Activated naive CD4-positive, alpha-beta T cell treated with anti-CD3 and anti-CD28 coated beads, Interleukin-2, amount 50 U/mL, for 24 hours (primary cell): Measurements from ENCODE around the gene TMEM250.

ENCODE experiments used
- H3K27ac Mint-ChIP-seq: one replicate; pipeline ENCODE4 v1.8.0; 2021; ENCODE audit warnings: mild to moderate bottlenecking, mixed read lengths
- H3K27me3 Mint-ChIP-seq: one replicate; pipeline ENCODE4 v1.8.0; 2021; ENCODE audit warnings: mixed read lengths
- H3K36me3 Mint-ChIP-seq: one replicate; pipeline ENCODE4 v1.8.0; 2021; ENCODE audit warnings: mixed read lengths
- H3K4me1 Mint-ChIP-seq: one replicate; pipeline ENCODE4 v1.8.0; 2021; ENCODE audit warnings: mixed read lengths
- H3K4me3 Mint-ChIP-seq: one replicate; pipeline ENCODE4 v1.8.0; 2021; ENCODE audit warnings: mild to moderate bottlenecking, mixed read lengths
- H3K9me3 Mint-ChIP-seq: one replicate; pipeline ENCODE4 v1.8.0; 2021; ENCODE audit warnings: mixed read lengths

TMEM250 gene

DNA sequence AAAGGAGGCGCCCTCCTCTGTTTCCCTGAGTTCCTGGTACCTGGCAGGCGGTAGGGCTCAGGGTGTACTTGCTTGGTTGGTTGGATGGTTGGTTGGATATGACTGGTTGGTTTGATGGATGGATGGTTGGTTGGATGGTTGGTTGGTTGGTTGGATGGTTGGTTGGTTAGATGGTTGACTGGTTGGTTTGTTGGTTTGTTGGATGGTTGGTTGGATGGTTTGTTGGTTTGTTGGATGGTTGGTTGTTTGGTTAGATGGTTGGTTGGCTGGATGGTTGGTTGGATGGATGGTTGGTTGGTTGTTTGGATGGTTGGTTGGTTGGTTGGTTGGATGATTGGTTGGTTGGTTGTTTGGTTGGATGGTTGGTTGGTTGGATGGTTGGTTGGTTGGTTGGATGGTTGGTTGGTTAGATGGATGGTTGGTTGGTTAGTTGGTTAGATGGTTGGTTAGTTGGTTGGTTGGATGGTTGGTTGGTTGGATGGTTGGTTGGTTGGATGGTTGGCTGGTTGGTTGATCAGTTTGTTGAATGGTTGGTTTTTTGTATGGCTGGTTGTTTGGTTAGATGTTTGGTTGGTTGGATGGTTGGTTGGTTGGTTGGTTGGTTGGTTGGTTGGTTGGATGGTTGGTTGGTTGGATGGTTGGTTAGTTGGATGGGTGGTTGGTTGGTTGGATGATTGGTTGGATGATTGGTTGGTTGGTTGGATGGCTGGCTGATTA is 6.5 kb upstream of the TMEM250 start:
- Mint-ChIP-seq H3K27ac (no peak overlapping the region), H3K9me3 (no peaks in the 10 kb centered on the region), H3K4me3 (no peak overlapping the region), H3K27me3 (peaks cover 1% of the 10 kb centered on the region), H3K36me3 (no peaks in the 10 kb centered on the region), H3K4me1 (no peaks in the 10 kb centered on the region)

DNA sequence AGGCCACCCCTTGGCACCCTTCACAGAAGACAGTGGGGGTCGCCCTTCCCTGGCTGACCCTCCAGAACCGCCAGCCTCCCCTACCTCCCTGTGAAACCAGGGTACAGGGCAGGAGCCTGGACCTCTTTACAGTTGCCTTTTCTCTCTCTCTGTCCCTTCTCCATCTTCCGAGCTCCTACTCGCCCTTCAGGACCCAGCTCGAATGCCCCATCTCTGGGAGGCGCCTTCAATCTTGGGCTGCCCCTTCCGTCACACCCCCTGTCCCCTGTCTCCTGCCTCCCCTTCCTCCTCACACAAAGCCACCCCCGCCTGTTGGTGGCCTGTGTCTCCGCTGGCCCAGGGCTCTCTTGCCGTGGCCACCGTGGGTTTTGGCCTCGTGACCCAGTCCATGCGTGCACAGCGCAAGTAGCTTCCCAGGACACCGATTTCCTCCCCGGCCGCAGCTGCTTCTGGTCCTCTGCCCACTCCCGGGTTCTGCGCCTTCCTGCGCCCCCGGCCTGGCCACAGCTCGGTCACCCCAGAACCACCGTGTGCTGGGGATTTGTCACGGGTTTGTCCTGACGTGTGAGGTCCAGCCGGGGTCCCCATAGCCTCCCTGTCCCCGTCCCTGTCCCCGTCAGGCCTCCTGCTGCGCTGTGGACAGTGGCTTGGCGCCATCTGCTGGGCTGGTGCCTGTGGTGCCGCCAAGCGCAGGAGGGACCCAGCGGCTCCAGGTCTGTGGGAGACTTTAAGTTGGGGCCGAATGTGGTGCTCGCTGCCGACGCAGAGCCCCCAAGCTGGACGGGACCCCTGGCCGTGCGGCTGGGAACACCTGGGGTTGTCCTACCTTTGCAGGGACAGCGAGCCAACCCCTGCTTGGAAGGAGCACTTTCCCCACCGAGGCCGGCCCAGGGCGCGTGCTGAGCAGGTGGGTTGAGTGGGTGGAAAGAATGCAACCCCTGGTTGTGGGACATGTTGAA is 4.0 kb upstream of the TMEM250 start:
- Mint-ChIP-seq H3K27me3 (peaks cover 1% of the 10 kb centered on the region), H3K27ac (no peak overlapping the region), H3K9me3 (no peaks in the 10 kb centered on the region), H3K36me3 (no peaks in the 10 kb centered on the region), H3K4me3 (no peak overlapping the region), H3K4me1 (no peaks in the 10 kb centered on the region)

DNA sequence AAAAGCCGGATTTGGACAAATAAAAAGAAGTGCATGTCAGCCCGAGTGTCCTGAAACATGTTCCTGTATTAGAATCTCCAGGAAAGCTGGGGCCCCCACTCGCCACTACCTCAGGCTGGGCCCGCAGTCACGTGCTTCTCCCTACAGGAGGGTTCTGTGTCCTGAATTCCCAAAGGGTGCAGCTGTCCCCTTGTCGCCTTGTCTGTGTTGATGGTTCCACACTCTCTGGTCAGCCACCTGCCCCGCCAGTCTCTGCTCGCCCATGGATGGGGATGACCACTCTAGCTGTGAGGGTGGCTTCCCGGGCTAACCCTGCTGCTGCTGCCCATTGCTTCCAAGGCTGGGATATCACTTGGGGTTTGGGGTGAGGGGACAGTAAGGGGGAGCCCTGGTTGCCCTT is 3.1 kb upstream of the TMEM250 start:
- H3K4me3 Mint-ChIP-seq = peak overlapping the region; percentile 30
- H3K4me1 Mint-ChIP-seq = no peaks in the 10 kb centered on the region
- peaks cover 1% of the 10 kb centered on the region for H3K27me3 Mint-ChIP-seq
- no peaks in the 10 kb centered on the region for H3K36me3 Mint-ChIP-seq
- no peaks in the 10 kb centered on the region for H3K9me3 Mint-ChIP-seq
- H3K27ac Mint-ChIP-seq = no peak overlapping the region

DNA sequence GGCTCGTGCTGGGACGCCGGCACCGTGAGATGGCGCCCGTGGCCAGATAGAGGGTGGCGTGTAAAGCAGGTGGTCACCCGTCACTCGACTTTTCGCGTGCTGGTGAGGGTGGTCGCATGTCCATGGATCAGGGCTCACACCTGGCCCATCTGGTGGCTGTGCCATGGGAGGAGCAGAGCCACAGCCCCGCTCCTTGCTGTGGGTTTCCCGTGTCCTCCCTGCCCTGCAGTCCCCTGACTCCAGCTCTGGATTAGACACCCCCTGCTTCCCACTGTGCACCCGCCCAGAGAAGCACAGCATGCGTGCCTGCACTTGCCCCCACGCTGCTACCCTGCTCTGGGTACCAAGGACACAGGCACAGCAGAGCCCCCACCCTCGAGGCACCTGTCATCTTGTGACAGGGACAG is 1.8 kb upstream of the TMEM250 start:
- Mint-ChIP-seq H3K4me3 (no peak overlapping the region), H3K4me1 (no peaks in the 10 kb centered on the region), H3K27ac (no peak overlapping the region), H3K36me3 (no peaks in the 10 kb centered on the region), H3K9me3 (no peaks in the 10 kb centered on the region), H3K27me3 (no peaks in the 10 kb centered on the region)

DNA sequence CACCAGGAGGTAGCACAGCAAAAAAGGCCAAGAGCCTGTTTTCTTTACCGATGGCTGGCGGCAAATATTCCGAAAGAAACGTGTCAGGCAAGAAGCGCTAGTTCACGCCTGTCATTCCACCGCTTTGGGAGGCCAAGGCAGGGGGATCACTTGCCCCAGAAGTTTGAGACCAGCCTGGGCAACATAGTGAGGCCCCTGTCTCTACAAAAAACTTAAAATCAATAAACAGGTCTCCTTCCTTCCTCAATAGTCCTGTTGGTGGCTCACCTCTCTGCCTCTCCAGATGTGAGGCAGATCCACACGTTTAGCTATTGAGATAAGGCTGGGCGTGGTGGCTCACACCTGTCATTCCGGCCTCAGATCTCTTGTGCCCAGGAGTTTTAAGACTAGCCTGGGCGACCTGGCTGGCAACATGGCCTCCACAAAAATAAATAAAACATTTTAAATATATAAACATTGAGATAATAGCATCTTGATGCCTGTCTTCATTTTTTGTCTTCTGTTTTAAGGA is 1.3 kb upstream of the TMEM250 start:
- Mint-ChIP-seq H3K27me3 (no peaks in the 10 kb centered on the region), H3K36me3 (no peaks in the 10 kb centered on the region), H3K4me3 (peak overlapping the region; percentile 62), H3K4me1 (peaks cover 1% of the 10 kb centered on the region), H3K27ac (no peak overlapping the region), H3K9me3 (no peaks in the 10 kb centered on the region)

DNA sequence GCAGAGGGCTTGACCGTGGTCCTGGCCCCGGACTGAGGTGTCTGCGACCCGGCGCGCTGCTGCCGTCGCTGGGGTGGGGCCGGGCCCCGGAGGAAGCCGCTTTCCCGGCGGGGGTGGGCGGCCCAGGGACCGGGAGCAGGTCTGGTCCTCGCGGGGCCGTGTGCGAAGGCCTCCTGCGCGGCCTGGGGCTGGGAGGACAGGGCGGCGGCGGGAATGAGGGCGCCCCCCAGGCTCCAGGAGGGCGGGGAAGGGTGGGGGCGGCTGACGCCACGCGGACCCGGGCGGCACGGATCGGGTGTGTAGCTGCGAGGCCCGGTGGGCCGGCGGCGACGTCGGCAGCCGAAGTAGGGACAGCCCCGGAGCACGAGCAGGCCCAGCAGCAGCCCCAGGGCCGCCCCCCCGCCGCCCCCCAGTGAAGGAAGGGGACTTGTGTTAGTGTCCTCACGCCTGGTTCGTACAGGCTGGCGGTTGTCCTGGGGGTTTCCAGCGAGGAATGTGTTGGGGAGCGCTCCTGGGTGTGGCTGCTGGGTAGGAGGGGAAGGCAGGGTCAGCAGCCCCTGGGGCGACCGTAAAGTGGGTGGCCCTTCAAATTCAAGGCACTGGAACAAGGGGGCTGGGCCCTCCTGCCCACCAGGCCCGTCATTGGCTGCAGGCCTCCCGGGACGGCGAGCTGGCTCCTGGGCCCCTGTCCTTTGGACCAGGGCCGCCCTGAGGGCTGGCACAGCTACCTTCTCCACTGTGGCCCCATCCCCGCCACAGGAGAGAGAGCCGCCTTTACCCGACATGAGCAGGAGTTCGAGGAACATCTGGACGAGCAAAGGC is 597 bp upstream of the TMEM250 start:
- no peaks in the 10 kb centered on the region for H3K36me3 Mint-ChIP-seq
- H3K27me3 Mint-ChIP-seq = no peaks in the 10 kb centered on the region
- H3K9me3 Mint-ChIP-seq = no peaks in the 10 kb centered on the region
- peak overlapping the region; percentile 81 for H3K4me3 Mint-ChIP-seq
- H3K4me1 Mint-ChIP-seq = peaks cover 8% of the 10 kb centered on the region
- H3K27ac Mint-ChIP-seq = peak overlapping the region; percentile 79

DNA sequence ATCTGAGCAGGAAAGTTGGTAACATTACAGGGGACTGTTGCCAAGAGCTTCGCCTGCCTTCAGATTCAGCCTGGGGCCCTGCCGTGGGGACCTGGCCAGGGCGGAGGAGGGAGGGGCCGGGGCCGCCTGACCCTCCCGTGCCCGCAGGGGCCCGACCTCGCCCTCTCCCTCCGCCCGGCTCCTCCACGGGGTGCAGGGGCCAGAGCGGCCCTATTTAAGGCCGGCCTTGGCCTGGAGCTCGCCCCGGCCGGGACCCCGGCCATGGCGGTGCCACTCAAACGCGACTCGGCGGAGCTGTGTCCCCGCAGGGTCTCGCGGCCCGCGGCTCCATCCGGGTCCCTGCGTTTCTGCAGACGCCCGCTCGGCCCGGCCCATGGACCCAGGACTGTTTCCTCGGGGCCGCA is 757 bp downstream of the TMEM250 start:
- Mint-ChIP-seq H3K9me3 (no peaks in the 10 kb centered on the region), H3K4me3 (peak overlapping the region; percentile 89), H3K27me3 (no peaks in the 10 kb centered on the region), H3K4me1 (peaks cover 20% of the 10 kb centered on the region), H3K27ac (peak overlapping the region; percentile 88), H3K36me3 (no peaks in the 10 kb centered on the region)

DNA sequence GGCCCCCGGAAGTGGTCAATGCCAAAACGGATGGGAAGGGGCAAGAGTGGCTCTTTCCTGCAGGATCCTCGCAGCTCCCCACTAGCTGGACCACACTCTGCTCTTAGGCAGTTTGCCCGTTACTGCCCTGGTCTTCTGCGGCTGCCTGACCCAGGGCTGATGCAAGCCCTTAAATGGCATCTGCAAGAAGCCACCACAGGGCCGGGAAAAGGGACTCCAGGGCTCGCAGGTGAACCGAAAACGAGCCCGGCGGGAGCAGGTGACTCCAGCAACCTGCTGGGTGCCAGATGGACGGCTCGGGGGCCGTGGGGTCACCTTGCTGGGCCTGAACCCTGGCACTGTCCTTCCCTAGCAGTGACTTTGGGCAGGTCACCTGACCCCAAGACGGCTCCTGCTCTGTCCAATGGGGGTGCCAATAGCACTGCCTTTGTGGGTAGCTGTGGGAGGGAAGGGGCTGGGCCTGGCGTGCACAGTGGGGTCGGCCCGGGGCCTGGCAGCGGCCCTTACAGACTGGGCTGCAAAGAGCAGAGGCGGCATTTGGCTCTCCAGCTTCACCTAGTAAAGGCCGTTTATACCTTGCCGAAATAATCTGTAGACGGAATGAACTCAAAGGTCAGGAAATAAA is 1.3 kb downstream of the TMEM250 start:
- H3K9me3 Mint-ChIP-seq = no peaks in the 10 kb centered on the region
- peaks cover 24% of the 10 kb centered on the region for H3K4me1 Mint-ChIP-seq
- peak overlapping the region; percentile 89 for H3K4me3 Mint-ChIP-seq
- H3K27me3 Mint-ChIP-seq = no peaks in the 10 kb centered on the region
- peak overlapping the region; percentile 88 for H3K27ac Mint-ChIP-seq
- H3K36me3 Mint-ChIP-seq = no peaks in the 10 kb centered on the region

DNA sequence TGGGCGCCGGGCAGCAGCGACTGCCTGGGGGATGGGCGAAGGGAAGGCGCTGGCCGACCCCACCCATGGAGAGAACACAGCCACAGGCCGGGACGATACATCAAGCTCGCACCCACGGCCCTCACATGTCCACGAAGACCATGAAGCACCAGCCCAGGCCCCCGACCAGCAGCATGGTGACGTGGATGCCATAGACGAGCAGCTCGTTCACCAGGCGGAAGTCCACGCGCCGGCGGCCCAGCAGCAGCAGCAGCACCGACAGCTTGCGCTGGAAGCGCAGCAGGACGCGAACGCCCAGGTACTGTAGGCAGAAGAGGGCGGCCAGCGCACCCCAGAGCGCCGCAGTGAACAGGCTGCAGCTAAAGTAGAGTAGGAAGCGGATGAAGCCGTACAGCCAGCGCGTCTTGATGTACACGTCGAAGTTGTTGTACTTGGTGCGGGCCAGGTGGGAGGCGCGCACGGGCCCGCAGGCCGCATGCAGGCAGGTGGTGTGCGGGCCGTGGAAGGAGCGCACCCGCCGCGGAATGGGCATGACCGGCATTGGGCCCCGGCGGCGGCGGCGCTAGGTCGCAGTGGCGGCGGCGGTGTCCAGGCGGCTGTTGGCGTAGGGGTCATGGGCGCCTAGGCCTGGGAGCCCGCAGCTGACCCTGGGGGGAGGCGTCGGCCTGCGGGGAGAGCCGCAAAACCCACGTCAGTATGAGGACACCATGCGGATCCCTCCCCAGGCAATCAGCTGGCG is 2.1 kb downstream of the TMEM250 start:
- Mint-ChIP-seq H3K4me3 (no peak overlapping the region), H3K9me3 (no peaks in the 10 kb centered on the region), H3K27ac (no peak overlapping the region), H3K4me1 (peaks cover 32% of the 10 kb centered on the region), H3K27me3 (no peaks in the 10 kb centered on the region), H3K36me3 (no peaks in the 10 kb centered on the region)

DNA sequence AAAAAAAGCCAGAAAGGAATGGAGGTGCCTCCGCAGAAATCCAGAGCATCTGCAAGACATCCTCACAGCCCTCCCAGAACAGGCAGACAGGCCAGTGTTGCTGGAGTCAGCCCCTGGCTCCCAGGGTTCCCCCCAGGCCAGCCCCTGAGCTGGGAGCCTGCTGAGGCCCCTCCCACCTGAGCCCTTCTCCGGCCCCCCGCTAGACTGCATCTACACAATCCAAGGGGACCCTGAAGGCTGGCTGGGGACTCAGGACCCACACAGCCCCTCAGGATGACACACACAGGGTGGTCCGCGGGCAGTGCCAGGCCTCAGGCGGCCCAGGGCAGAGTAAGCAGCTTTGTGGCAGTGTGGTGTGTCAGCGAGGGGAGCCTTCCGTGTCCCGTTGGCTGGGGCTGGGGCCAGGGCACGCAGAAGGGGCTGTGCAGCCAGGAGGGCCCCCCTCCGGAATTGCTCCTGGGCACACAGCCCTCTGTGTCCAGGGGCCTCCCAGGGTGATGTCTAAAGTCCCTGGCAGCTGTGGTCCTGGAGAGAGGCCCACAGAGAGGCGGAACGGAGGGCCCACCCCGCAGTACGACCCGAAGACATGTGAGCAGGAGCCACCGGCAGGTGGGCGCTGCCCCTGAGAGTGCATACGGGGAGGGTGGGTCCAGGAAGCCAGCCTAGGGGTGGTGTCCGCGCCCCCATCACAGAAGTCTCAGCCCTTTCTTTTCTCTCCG is 2.9 kb downstream of the TMEM250 start:
- no peak overlapping the region for H3K27ac Mint-ChIP-seq
- H3K9me3 Mint-ChIP-seq = no peaks in the 10 kb centered on the region
- no peaks in the 10 kb centered on the region for H3K27me3 Mint-ChIP-seq
- H3K4me3 Mint-ChIP-seq = no peak overlapping the region
- H3K4me1 Mint-ChIP-seq = peaks cover 37% of the 10 kb centered on the region
- H3K36me3 Mint-ChIP-seq = no peaks in the 10 kb centered on the region

DNA sequence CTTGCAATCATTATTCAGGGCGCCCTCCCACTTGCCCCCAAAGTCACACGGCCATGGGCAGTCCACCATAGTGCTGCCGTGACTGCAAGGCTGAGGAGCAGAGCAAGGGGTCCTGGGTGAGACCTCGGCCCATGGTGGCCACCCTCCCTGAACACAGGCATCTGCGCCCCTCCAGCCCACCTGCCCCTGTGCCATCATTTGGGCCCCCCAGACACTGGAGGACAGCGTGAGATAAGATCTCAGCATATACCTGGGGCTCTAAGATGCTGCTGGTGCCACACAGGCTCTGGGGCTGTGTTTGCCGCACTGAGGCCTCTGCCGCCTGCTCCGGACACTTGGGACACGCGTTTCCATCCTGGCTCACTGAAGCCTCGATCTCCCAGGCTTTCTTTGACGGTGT is 3.5 kb downstream of the TMEM250 start:
- no peaks in the 10 kb centered on the region for H3K9me3 Mint-ChIP-seq
- H3K36me3 Mint-ChIP-seq = no peaks in the 10 kb centered on the region
- H3K27ac Mint-ChIP-seq = peak overlapping the region; percentile 35
- H3K4me1 Mint-ChIP-seq = peaks cover 42% of the 10 kb centered on the region
- H3K27me3 Mint-ChIP-seq = no peaks in the 10 kb centered on the region
- no peak overlapping the region for H3K4me3 Mint-ChIP-seq

DNA sequence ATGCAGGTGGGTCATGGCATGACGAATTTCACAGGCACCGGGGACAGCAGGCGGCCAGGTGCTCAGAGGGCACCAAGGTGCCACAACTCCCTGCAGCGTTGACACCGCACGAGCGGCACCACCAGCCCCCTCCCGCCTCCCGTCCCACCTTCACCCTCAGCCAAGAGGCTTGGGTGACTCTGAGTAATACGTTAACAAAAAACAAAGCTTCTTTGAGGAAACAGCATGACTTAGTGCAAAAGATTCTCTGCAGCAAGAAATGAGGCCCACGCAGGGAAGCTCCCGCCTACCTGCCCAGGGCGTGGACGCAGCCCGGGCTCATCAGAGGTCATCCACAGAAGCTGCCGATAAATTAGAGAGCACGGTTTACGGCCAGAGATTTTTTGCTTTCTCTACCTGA is 4.1 kb downstream of the TMEM250 start:
- peak overlapping the region; percentile 26 for H3K27ac Mint-ChIP-seq
- H3K4me1 Mint-ChIP-seq = peaks cover 45% of the 10 kb centered on the region
- H3K27me3 Mint-ChIP-seq = no peaks in the 10 kb centered on the region
- no peak overlapping the region for H3K4me3 Mint-ChIP-seq
- no peaks in the 10 kb centered on the region for H3K36me3 Mint-ChIP-seq
- H3K9me3 Mint-ChIP-seq = no peaks in the 10 kb centered on the region

DNA sequence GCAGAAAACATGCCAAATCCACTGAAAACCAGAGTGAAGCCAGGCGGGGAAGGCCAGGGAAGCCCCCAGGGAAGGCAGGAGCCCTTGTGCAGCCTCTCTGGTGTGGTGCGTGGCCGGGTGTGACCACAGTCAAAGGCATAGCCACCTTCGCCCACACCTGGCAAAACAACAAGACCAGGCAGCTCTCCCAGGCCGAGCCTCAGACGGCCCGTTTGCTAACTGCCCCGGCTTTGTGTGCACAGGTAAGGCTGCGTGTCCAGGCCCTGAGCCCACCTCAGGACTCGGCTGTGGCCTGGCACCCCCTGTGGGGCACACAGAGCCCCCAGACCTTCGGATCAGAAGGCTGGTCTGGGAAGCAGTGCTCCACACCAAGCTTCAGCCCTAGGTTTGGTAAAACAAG is 6.1 kb downstream of the TMEM250 start:
- peak overlapping the region; percentile 94 for H3K27ac Mint-ChIP-seq
- no peaks in the 10 kb centered on the region for H3K27me3 Mint-ChIP-seq
- H3K4me1 Mint-ChIP-seq = peaks cover 56% of the 10 kb centered on the region
- no peak overlapping the region for H3K4me3 Mint-ChIP-seq
- no peaks in the 10 kb centered on the region for H3K9me3 Mint-ChIP-seq
- no peaks in the 10 kb centered on the region for H3K36me3 Mint-ChIP-seq

DNA sequence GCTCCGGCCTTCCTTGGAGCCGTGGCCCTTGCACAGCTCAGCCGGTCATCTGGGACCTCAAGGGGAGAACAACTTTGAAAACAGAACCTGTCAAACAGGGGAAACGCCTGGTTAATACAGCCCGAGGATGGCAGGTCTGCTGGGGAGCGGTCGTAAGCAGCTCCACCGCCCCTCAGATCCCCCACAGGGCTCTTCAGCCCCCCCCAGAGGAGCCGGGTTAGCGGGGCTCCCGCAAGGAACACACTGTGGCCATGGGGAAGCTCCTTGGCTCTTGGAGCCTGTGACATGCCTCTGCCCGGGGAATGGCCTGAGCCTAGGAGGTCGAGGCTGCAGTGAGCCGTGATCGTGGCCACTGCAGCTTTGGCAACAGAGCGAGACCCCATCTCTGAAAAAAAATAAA is 6.8 kb downstream of the TMEM250 start:
- Mint-ChIP-seq H3K27me3 (no peaks in the 10 kb centered on the region), H3K9me3 (no peaks in the 10 kb centered on the region), H3K36me3 (no peaks in the 10 kb centered on the region), H3K4me3 (no peak overlapping the region), H3K4me1 (peaks cover 62% of the 10 kb centered on the region), H3K27ac (peak overlapping the region; percentile 87)
